HG03066 (cell line): Measurements from ENCODE around the gene MYO5B.
"Not testable (repeated sequence)": the region's sequence is repeated elsewhere in the genome, so short reads cannot be mapped to it uniquely, and the experiment has no call there.

Experiments
- ATAC-seq: cut with Tn5 transposase; IDR thresholded peaks from one replicate; pipeline ENCODE4 v1.9.1; 2021; ENCODE audit warnings: low read depth; ENCODE audit not compliant: unreplicated experiment

MYO5B gene

GRCh38 chr18:49898421-49898820 lies 296.5 kb downstream of the MYO5B start:
- no peak for ATAC-seq

GRCh38 chr18:49894517-49895226 lies 300.3 kb downstream of the MYO5B start:
- ATAC-seq, result no peak

GRCh38 chr18:49893036-49893435 lies 301.9 kb downstream of the MYO5B start:
- no peak for ATAC-seq

GRCh38 chr18:49892148-49892924 lies 302.6 kb downstream of the MYO5B start:
- no peak for ATAC-seq

GRCh38 chr18:49890041-49890440 lies 304.9 kb downstream of the MYO5B start:
- ATAC-seq, result no peak

- not testable (repeated sequence) for ATAC-seq
Observed at GRCh38 chr18:49889552-49889951, 305.4 kb downstream of the MYO5B start.

- no peak for ATAC-seq
Observed at GRCh38 chr18:49886891-49887764, 307.8 kb downstream of the MYO5B start.

- ATAC-seq, result no peak
Observed at GRCh38 chr18:49884959-49885358, 310.0 kb downstream of the MYO5B start.

- ATAC-seq, result no peak
Observed at GRCh38 chr18:49884465-49884864, 310.5 kb downstream of the MYO5B start.

- ATAC-seq, result no peak
Observed at GRCh38 chr18:49880661-49881060, 314.3 kb downstream of the MYO5B start.

- ATAC-seq, result no peak
Observed at GRCh38 chr18:49879271-49879580, 315.7 kb downstream of the MYO5B start.

GRCh38 chr18:49878567-49879270 lies 316.2 kb downstream of the MYO5B start:
- ATAC-seq, result no peak

GRCh38 chr18:49878015-49878414 lies 316.9 kb downstream of the MYO5B start:
- no peak for ATAC-seq

- ATAC-seq, result no peak
Observed at GRCh38 chr18:49876536-49876935, 318.4 kb downstream of the MYO5B start.

- ATAC-seq, result no peak
Observed at GRCh38 chr18:49875783-49876182, 319.2 kb downstream of the MYO5B start.

- no peak for ATAC-seq
Observed at GRCh38 chr18:49875155-49875554, 319.8 kb downstream of the MYO5B start.

GRCh38 chr18:49874238-49874637 lies 320.7 kb downstream of the MYO5B start:
- no peak for ATAC-seq

- no peak for ATAC-seq
Observed at GRCh38 chr18:49869354-49869753, 325.6 kb downstream of the MYO5B start.

GRCh38 chr18:49866680-49867079 lies 328.3 kb downstream of the MYO5B start:
- ATAC-seq, result no peak

GRCh38 chr18:49865401-49865800 lies 329.5 kb downstream of the MYO5B start:
- no peak for ATAC-seq
